HepG2 (cell line): ENCODE measurements around the gene SNX27. TPM values are rescaled to one million over a fixed set of nuclear protein-coding genes. Genes with fewer than 3 reads are reported as not detected.
A peak's percentile ranks its signal among the peaks of the same experiment; 100 is the strongest.

Experiments
- AGO1 ChIP-seq: fragments of 200-400 bp; formaldehyde crosslinking; IDR thresholded peaks from 2 replicates; pipeline ENCODE4 v1.6.1; 2017; ENCODE audit warnings: mild to moderate bottlenecking, low read depth, low read length, moderate library complexity; ENCODE audit not compliant: poor library complexity, severe bottlenecking
- CBX1 ChIP-seq: IDR thresholded peaks from one replicate; pipeline ENCODE4 v1.6.1; 2016; ENCODE audit warnings: antibody characterized with exemption, low read depth
- CHCHD3 ChIP-seq: sonication (generic); formaldehyde crosslinking; IDR thresholded peaks from 2 replicates; pipeline ENCODE4 v1.8.0; 2022; ENCODE audit warnings: mild to moderate bottlenecking, missing genetic modification reagents, moderate library complexity
- EED ChIP-seq: sonication (generic); formaldehyde crosslinking; IDR thresholded peaks from 2 replicates; pipeline ENCODE4 v1.5.0; 2020; ENCODE audit warnings: mild to moderate bottlenecking, missing genetic modification reagents
- GATAD1 ChIP-seq: IDR thresholded peaks from 2 replicates; pipeline ENCODE4 v1.6.1; 2016; ENCODE audit warnings: missing genetic modification reagents, missing compliant biosample characterization
- HCFC1 ChIP-seq: fragments of 150-350 bp; IDR thresholded peaks from 2 replicates; pipeline ENCODE4 v1.6.1; 2014; ENCODE audit warnings: low read depth, low read length
- HNRNPK ChIP-seq: fragments of 200-400 bp; formaldehyde crosslinking; IDR thresholded peaks from 2 replicates; pipeline ENCODE4 v1.6.1; 2018; ENCODE audit warnings: low read length, low read depth, moderate library complexity, mild to moderate bottlenecking; ENCODE audit not compliant: poor library complexity, severe bottlenecking
- KLF12 ChIP-seq: sonication (generic); formaldehyde crosslinking; IDR thresholded peaks from 2 replicates; pipeline ENCODE4 v1.4.0; 2020; ENCODE audit warnings: missing genetic modification reagents, borderline replicate concordance
- MAX ChIP-seq: IDR thresholded peaks from 2 replicates; pipeline ENCODE4 v1.6.1; 2012; ENCODE audit warnings: inconsistent platforms
- MXD4 ChIP-seq: IDR thresholded peaks from 2 replicates; pipeline ENCODE4 v1.6.1; 2016; ENCODE audit warnings: mild to moderate bottlenecking, missing biosample characterization, missing genetic modification reagents
- NR2C2 ChIP-seq: sonication (generic); formaldehyde crosslinking; IDR thresholded peaks from 2 replicates; pipeline ENCODE4 v1.4.0; 2020; ENCODE audit warnings: missing genetic modification reagents, mild to moderate bottlenecking, moderate library complexity, borderline replicate concordance
- SMAD3 ChIP-seq: sonication (generic); formaldehyde crosslinking; IDR thresholded peaks from 2 replicates; pipeline ENCODE4 v1.4.0; 2020; ENCODE audit warnings: missing genetic modification reagents
- SP4 ChIP-seq: sonication (generic); formaldehyde crosslinking; IDR thresholded peaks from 2 replicates; pipeline ENCODE4 v1.8.1; 2023; ENCODE audit warnings: mild to moderate bottlenecking, missing genetic modification reagents
- TARDBP ChIP-seq: sonication (generic); formaldehyde crosslinking; IDR thresholded peaks from 2 replicates; pipeline ENCODE4 v1.8.0; 2022; ENCODE audit warnings: mild to moderate bottlenecking, missing genetic modification reagents
- TBL1XR1 ChIP-seq: fragments of 150-350 bp; IDR thresholded peaks from 2 replicates; pipeline ENCODE4 v1.6.1; 2014; ENCODE audit warnings: borderline replicate concordance, low read length; ENCODE audit not compliant: partially characterized antibody
- TSC22D2 ChIP-seq: sonication (generic); formaldehyde crosslinking; IDR thresholded peaks from 2 replicates; pipeline ENCODE4 v1.5.1; 2020; ENCODE audit warnings: missing genetic modification reagents, mild to moderate bottlenecking, borderline replicate concordance
- ZFP36L1 ChIP-seq: sonication (generic); formaldehyde crosslinking; IDR thresholded peaks from 2 replicates; pipeline ENCODE4 v1.8.0; 2022; ENCODE audit warnings: mild to moderate bottlenecking, missing genetic modification reagents, moderate library complexity
- ZFX ChIP-seq: sonication (generic); formaldehyde crosslinking; IDR thresholded peaks from 2 replicates; pipeline ENCODE4 v1.4.0; 2020; ENCODE audit warnings: mild to moderate bottlenecking, low read depth, missing genetic modification reagents, moderate library complexity
- ZNF121 ChIP-seq: sonication (generic); formaldehyde crosslinking; IDR thresholded peaks from 2 replicates; pipeline ENCODE4 v1.5.0; 2020; ENCODE audit warnings: mild to moderate bottlenecking, missing genetic modification reagents
- polyA plus RNA-seq, 8 experiments: library from polyadenylated mRNA; depleted of rRNA in 3 of 8; stranded (reverse) in 7 of 8; unstranded in 1 of 8; fragments of >200 nt; fragmentation: Illumina TruSeq in 4 of 8; extraction: Trizol in 4 of 8; gene quantifications; 2 replicates each; pipeline versions ENCODE4 v1.2.1 to v1.2.3, GENCODE V29; 2011 to 2016; ENCODE audit warnings: low read depth in 4 of 8, missing spikeins in 1 of 8, mixed read lengths in 1 of 8; ENCODE audit not compliant: insufficient read depth in 1 of 8
- total RNA-seq, 5 experiments: library from RNA; depleted of rRNA; stranded (reverse); fragments of >200 nt; fragmentation: Illumina TruSeq; extraction: Trizol; gene quantifications; 2 replicates each; pipeline ENCODE4 v1.2.3, GENCODE V29; 2016; ENCODE audit warnings: low read depth in 1 of 5
- TF ChIP-seq, protein P1 (sequence below): sonication (generic); formaldehyde crosslinking; IDR thresholded peaks from 2 replicates; pipeline ENCODE4 v1.4.0; 2020; ENCODE audit warnings: missing genetic modification reagents; ENCODE audit errors: not compliant biosample characterization
- TF ChIP-seq, protein P2 (sequence below): sonication (generic); formaldehyde crosslinking; IDR thresholded peaks from 2 replicates; pipeline ENCODE4 v1.5.0; 2020; ENCODE audit warnings: mild to moderate bottlenecking, missing genetic modification reagents, borderline replicate concordance
- TF ChIP-seq, protein P3 (sequence below): sonication (generic); formaldehyde crosslinking; IDR thresholded peaks from 2 replicates; pipeline ENCODE4 v1.4.0; 2020; ENCODE audit warnings: missing genetic modification reagents

The SNX27 gene
- total and polyA plus RNA-seq, 2 of the 13 experiments (the other 11 are each of a cell fraction or from before 2014, with no cell fraction given), result 14.4 to 17.8 TPM

DNA sequence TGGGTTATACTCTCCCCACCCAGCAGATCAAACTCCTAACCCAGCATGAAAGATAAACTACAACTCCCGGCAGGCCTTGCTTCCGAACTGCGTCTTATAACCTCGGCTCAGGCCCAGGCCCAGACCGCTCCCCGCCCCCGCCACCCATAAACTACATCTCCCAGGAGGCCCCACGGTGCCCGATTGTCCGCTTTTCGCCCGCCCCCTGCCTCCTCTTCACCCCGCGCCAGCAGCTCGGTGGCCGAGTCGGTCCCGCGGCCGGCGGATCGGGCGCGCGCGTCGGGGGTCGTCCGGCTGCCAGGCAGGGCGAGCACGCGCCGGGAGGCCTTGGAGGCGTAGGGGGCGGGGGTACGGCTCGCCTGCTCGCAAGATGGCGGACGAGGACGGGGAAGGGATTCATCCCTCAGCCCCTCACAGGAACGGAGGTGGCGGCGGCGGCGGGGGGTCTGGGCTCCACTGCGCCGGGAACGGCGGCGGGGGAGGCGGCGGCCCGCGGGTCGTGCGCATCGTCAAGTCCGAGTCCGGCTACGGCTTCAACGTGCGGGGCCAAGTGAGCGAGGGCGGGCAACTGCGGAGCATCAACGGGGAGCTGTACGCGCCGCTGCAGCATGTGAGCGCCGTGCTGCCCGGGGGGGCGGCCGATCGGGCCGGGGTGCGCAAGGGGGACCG lies at the start of gene SNX27 (continued):
- TF ChIP-seq, protein P1, sequence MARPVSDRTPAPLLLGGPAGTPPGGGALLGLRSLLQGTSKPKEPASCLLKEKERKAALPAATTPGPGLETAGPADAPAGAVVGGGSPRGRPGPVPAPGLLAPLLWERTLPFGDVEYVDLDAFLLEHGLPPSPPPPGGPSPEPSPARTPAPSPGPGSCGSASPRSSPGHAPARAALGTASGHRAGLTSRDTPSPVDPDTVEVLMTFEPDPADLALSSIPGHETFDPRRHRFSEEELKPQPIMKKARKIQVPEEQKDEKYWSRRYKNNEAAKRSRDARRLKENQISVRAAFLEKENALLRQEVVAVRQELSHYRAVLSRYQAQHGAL (CRISPR knock-in tag), result no peak
- peak; percentile 43; the same call in 1 of the 2 replicates for TF ChIP-seq CHCHD3 (CRISPR knock-in tag)
- TF ChIP-seq MXD4 (CRISPR knock-in tag), result peak; percentile 48; the same call in 1 of the 2 replicates
- peak; percentile 43; the same call in 1 of the 2 replicates for TF ChIP-seq TARDBP (CRISPR knock-in tag)
- no peak for TF ChIP-seq ZNF121
- peak; percentile 67 for TF ChIP-seq HNRNPK
- no peak for TF ChIP-seq TBL1XR1
- no peak for TF ChIP-seq SMAD3 (CRISPR knock-in tag)
- TF ChIP-seq ZFP36L1, result no peak; the same call in 1 of the 2 replicates
- peak; percentile 95 for TF ChIP-seq NR2C2
- no peak for TF ChIP-seq CBX1
- TF ChIP-seq, protein P2, sequence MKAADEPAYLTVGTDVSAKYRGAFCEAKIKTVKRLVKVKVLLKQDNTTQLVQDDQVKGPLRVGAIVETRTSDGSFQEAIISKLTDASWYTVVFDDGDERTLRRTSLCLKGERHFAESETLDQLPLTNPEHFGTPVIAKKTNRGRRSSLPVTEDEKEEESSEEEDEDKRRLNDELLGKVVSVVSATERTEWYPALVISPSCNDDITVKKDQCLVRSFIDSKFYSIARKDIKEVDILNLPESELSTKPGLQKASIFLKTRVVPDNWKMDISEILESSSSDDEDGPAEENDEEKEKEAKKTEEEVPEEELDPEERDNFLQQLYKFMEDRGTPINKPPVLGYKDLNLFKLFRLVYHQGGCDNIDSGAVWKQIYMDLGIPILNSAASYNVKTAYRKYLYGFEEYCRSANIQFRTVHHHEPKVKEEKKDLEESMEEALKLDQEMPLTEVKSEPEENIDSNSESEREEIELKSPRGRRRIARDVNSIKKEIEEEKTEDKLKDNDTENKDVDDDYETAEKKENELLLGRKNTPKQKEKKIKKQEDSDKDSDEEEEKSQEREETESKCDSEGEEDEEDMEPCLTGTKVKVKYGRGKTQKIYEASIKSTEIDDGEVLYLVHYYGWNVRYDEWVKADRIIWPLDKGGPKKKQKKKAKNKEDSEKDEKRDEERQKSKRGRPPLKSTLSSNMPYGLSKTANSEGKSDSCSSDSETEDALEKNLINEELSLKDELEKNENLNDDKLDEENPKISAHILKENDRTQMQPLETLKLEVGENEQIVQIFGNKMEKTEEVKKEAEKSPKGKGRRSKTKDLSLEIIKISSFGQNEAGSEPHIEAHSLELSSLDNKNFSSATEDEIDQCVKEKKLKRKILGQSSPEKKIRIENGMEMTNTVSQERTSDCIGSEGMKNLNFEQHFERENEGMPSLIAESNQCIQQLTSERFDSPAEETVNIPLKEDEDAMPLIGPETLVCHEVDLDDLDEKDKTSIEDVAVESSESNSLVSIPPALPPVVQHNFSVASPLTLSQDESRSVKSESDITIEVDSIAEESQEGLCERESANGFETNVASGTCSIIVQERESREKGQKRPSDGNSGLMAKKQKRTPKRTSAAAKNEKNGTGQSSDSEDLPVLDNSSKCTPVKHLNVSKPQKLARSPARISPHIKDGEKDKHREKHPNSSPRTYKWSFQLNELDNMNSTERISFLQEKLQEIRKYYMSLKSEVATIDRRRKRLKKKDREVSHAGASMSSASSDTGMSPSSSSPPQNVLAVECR, result peak; percentile 89; the same call in 1 of the 2 replicates
- TF ChIP-seq EED, result 0 out of 2 replicates have a peak, but pooled peaks have one; percentile 72
- no peak for TF ChIP-seq TSC22D2 (CRISPR knock-in tag)
- no peak; the same call in 1 of the 2 replicates for TF ChIP-seq GATAD1 (CRISPR knock-in tag)
- peak; percentile 52; the same call in 1 of the 2 replicates for TF ChIP-seq SP4 (CRISPR knock-in tag)
- TF ChIP-seq, protein P3, sequence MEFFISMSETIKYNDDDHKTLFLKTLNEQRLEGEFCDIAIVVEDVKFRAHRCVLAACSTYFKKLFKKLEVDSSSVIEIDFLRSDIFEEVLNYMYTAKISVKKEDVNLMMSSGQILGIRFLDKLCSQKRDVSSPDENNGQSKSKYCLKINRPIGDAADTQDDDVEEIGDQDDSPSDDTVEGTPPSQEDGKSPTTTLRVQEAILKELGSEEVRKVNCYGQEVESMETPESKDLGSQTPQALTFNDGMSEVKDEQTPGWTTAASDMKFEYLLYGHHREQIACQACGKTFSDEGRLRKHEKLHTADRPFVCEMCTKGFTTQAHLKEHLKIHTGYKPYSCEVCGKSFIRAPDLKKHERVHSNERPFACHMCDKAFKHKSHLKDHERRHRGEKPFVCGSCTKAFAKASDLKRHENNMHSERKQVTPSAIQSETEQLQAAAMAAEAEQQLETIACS, result peak; percentile 95
- TF ChIP-seq ZFX (CRISPR knock-in tag), result peak; percentile 98
- TF ChIP-seq MAX, result peak; percentile 65; the same call in 1 of the 2 replicates
- TF ChIP-seq KLF12, result no peak
- peak; percentile 96 for TF ChIP-seq HCFC1
- no peak for TF ChIP-seq AGO1
